GM21423 (cell line): ENCODE results near the gene AFAP1.
"Not testable (repeated sequence)": the region's sequence is repeated elsewhere in the genome, so short reads cannot be mapped to it uniquely, and the experiment has no call there.

ENCODE experiments used
- ATAC-seq: cut with Tn5 transposase; IDR thresholded peaks from one replicate; pipeline ENCODE4 v1.9.1; 2021; ENCODE audit warnings: mild to moderate bottlenecking, moderate library complexity; ENCODE audit not compliant: unreplicated experiment

The AFAP1 gene

DNA sequence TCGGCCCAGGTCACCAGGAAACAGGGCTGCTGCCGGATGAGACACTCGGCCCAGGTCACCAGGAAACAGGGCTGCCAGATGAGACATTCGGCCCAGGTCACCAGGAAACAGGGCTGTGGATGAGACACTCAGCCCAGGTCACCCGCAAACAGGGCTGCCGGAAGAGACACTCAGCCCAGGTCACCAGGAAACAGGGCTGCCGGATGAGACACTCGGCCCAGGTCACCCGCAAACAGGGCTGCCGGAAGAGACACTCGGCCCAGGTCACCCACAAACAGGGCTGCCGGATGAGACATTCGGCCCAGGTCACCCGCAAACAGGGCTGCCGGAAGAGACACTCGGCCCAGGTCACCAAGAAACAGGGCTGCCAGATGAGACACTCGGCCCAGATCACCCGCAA lies 21.5 kb downstream of the AFAP1 start:
- ATAC-seq: not testable (repeated sequence)

DNA sequence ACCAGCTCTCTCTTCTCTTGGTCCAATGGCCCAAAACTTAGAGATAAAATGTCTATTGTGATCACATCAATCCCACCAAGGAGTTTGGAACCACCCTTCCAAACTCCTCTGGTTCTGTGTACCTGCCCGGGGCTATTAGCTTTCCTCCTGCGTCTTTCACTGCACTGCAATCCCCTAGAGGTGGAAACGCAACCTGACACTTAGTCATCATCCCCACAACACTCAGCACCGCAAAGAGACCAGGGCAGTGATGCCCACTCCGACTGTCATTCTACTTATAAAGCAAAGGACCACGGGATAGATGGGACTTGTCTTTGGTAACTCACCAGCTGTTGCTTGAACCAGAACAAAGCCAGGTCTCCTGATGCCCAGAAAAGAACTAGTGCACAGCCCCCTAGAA lies 22.0 kb downstream of the AFAP1 start:
- no peak for ATAC-seq

DNA sequence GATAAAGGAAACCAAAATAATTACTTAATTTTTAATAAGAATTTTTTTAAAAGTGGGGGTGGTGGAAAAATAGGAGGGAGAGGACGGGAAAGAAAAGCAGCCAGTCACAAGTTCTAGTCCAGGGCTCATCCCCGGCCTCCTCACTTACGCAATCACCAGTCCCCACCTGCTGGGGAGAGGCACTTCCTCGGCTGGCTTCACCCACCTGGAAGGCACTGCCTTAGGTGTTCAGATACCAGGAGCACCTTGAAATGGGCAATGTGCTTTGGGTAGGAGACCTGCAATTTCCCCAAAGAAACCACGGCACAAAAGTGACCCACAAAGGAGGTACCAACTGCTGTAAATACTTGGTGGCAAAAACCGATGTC lies 23.8 kb downstream of the AFAP1 start:
- ATAC-seq: no peak

DNA sequence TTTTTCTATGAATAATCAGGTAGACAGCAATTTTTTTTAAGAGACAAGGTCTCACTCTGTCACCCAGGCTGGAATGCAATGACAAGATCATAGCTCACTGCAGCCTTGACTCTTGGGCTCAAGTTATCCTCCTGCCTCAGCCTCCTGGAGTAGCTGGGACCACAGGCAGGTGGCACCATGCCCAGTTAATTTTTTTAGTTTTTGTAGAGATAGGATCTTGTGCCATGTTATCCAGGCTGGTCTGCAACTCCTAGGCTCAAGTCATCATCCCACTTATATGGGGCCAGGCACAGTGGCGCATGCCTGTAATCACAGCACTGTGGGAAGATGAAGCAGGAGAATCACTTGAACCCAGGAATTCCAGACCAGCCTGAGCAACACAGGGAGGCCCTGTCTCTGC lies 26.8 kb downstream of the AFAP1 start:
- ATAC-seq: no peak

DNA sequence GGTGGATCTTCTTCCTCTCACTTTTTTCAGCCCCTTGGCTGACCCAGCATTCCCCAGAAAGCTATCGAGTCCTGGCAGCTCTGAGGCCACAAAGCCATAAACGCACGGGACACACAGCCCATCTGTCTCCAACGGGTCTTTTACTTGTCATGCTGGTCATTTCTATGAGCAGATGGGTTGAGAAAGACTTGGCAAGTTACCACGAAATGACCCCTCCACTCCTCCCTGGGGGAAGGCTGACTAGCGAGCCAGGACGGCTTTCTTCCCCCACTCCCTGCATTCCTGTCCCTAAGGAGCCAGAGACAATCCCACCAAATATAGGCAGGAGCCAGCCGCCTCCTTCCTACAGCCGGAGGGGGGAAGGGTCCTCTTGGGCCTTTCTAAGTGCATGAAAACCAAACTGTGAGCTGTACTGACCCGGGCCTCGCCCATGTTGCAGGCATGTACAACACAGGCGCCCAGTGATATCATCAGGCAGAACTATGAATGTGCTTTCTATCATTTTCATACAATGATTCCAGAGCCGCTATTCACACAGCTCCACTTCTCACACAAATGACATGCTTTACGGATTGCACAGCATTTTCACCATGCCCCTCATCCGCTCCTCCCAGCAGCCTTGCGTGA lies 28.6 kb downstream of the AFAP1 start:
- ATAC-seq: no peak

DNA sequence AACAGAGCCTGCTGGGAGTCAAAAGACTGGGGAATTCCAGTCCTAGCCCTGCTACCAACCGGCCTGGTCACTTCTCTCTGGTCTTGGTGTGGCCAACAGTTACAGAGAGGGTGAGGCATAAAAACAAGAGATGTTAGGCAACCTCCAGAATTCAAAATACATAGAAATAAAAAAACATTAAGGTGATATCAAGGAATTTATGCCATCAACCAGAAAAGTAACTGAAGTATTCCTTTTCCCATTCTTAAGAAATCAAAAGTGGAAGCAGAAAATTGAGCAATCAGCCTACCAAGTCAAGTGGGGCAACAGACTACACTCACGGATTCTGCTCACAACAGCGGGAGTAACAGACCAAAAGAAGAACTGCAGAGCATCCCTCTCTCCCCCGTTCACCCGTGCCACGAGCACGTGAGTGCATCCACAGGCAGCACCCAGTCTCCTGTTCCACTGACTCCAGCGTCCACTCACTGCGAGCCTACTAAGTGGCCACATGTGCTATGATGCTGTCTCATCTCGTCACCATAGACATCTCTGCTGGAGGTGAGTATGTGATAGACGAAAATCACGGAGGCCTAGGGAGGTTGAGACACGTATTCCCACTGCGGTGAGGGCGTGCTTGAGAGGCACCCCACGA lies 29.3 kb downstream of the AFAP1 start:
- no peak for ATAC-seq

DNA sequence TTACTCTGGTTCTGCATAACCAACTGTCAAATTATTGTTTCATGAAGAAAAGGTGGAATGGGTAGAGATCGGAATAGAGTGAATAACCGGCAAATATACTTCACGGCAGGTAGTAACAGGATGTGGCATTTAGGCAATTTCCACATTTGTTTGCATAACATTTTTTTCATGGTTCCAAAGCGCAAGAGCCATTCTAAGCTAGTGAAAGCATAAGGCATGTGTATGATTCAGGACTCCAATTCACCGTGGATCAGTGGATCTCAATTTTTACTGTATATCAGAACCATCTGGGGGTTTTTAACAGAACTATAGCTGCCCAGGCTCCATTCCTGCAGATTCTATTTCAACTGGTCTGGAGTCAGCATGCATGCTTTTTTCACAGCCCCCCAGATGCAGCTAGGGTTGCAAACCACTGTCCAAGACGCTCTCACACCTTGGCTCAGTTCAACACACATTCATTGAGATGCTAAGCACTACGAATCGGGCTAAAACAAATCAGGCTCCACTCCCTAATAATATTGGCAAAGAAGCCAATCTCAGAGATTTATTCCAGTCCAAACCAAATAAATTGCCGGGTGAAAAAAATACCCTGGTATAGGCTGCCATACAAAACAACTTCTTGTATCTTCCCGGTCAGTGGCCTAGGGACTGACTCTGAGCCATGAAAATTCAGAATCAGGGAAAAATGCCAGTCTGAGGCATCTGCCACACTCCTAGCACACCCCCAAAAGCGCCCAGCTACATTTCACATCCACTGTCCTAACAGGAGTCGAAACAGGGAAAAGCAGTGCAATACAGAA lies 30.0 kb downstream of the AFAP1 start:
- ATAC-seq: no peak

DNA sequence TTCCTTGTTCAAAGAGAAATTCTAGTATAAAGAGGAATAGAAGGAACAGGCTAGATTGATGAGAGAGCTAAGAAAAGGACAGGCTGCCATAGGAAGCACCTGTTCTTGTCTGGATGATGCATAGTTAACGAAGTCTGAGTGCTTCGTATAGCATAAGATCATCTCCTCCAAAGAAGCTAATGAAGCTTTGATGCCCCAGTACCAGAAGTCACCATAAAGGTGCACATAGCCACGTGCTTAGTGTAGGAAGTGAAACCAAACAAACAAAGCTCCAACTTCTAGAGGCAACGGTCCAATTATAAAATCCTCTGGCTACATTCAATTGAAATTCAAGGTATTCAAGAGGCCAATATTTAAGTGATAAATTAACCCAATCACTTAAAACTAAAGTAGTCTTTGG lies 31.0 kb downstream of the AFAP1 start:
- no peak for ATAC-seq

DNA sequence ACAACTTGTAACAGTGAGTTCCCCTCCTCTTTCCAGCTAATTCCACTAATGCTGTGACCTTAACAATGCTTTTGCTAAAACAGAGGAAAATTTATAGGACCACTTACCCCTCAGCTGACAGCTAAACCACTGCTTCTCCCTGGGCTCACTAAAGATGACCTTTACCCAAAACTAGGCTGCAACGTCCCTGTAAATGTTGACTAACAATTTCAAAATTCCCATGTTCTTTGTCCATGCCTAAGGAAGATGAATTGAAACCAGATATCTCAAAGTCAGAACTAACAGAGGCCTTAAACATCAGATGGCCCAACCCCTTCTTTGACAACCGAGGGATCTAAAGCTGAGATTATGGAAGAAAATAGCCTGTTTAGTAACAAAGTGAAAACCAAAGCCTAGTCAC lies 32.5 kb downstream of the AFAP1 start:
- ATAC-seq: no peak

DNA sequence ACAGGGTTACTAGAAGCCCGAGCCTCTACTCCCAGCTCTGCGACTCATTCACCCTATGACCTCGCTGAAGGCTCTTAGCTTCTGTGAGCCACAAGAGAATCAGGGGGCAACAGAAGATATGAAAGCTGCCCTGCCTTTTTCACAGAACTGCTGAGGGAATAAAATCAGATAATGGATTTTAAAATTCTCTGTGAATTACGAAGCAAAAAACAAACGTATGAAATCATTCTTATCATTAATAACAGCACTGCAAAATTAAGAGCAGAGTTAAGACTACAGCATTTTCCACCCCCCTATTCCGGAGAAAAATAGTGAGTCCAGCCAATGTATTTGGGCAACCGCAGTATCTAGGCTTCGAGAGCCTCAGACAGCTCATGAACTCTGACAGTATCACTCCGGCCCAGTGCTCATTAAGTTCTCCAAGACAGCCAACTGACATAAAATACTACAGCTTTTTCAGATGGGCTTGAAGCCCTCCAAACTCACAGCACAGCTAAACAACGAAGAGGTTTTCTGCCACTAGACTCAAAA lies 33.4 kb downstream of the AFAP1 start:
- ATAC-seq: no peak

DNA sequence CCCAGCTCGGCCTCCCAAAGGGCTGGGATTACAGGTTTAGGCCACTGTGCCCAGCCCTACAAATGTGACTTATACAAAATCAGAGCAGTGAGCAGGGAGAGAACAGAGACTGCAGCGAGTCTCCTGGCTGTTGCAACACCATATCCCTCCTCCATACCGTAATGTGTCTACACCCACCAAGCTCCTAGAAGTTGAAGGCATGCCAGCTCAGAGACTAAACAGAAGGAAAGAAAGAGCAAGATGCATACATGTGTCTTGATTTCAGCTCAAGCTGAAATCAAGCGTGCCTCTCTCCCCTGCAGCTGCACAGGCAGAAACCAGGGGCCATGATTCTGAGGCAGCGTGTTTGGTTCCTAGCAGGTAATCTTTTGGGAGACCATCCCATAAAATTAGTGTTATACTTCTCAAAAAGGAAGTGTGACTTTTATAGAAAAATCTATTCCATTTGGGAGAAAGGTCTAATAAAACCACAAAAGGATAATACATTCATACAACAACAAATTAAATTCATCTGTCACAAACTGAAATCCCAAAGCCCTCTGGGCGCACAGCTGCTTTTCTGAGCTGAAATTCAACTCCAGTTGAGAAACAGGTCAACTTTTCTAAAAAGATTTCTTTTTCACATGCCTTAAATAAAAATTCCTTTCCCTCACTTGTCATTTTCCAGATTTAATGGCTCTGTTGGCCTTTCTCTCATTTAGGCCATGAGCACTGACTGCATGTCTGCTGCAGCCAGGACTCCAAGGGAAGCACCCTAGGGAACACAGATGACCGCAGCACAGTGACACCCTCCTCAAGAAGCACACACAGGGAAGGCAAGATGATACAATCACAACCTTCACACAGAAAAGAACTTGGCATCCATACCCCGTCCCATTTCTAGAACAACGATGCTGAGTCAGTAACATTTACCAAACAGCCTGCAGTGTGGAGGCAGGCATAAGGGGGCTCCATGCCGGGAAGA lies 34.4 kb downstream of the AFAP1 start:
- no peak for ATAC-seq

DNA sequence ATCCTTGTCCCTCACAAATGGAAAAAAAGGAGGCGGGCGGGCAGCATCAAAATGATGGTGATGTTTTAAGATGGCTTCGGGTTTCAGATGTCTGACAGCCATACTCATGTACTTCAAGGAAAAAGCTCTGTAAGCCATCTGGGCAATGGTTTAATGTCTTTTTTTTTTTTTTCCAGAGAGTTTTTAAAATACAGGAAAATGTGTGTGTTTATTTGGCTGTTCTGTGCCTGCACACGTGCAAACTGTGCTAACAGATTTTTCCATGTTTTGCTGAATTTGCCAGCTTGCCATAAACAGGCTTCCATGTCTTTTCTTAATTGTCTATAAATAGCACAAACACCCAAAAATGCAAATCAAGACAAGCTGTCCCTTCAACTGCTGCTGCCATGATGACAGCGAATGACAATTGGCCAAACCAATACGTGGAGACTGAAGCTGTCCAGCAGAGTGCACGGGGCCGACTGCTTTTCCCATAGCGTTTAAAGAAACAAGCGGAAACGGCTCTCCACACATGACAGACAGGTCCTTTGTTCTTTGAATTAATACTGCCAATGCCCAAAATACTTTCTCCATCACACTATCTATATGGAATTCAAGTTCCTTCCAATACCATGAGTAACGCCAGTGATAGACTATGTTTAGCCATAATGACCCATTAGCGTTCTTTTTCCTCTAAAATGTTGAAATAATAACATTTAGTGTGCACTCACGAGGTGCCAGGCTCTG lies 35.7 kb downstream of the AFAP1 start:
- no peak for ATAC-seq

DNA sequence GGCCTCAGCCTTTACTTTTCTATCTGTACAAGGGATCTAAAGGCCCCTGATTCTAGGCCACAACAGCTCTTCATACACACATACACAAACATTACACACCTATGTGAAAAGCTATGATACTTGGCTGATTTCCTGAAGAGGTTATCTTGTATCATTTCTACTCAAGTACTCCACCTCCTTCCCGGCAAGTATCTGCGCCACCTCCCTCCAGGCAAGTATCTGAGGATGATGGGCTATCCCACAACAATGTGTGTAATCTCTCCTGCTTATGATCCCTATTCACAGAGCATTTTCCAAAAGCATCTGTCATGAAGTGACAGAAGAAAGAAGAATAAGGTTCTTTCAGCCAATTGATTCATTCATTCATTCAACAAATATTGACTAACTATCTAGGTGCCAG lies 36.8 kb downstream of the AFAP1 start:
- no peak for ATAC-seq

DNA sequence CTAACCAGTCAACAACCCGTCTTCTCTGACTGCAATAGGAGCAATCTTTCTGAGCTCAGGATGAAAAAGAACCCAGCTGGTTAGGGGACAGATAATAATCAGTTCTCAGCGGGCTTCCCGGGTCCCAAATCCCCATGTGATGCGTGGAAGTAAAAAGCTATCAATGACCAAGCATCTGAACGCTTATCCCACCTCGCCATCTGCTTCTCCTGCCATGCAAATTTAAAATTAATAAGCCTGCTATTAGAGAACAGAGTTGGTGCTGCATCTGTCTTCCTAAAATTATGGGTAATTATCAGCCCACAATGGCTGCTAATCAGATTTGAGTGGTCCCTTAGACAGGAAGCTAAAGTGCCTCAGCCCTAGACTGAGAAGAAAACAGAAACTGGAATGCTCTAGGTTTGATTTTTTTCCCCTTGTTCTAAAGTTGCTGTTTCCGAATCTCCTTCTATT lies 37.5 kb downstream of the AFAP1 start:
- ATAC-seq: no peak

DNA sequence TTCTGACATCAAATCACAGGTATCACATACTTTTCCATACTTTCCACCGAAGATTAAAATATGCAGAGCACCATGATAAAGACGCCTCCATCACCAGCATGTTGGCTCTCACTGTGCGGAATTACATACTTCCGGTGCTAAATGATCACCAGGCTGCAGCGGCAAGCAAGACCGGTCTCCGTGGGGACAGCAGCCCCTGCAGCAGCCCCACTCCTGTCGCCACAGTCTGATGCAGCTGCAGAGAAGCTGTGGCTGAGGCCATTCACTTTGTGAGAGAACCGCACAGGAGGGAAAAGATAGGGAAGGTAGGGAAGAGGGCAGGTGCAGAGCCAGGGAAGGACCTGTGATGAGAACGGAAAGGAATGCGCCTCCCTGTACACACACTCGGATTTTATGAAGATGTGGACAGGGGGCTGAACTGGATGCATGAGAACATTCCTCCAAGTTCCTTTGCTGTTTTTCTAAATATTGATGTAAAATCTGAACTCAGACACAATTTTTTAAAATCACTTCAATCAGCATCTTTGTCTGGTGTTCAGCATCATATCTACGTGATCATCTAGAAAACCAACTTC lies 38.3 kb downstream of the AFAP1 start:
- no peak for ATAC-seq

DNA sequence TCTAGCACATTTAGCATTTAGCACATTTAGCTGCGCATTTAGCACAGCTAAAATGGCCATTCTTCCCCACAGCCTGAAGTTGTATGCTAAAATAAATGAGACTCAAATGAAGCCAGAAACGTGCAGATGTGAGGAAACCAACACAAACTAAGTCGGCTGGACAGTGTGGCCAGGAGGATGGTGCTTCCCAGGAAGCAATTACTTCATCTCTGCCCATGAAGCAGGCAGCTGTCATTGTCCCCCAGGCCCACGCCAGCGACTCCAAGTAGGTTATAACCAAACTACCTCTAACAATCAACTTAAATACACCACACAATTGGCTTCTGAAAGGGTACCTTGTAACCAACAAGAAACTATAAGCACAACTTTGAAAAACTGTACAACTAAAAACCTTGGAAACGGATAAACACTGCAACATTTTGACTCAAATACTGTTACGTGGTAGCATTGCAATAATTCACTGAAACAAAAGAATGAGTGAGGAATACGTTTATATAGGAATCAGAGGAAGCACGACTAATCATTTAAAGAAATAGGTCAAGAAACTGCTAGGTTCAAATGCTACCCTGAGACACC lies 39.2 kb downstream of the AFAP1 start:
- no peak for ATAC-seq

DNA sequence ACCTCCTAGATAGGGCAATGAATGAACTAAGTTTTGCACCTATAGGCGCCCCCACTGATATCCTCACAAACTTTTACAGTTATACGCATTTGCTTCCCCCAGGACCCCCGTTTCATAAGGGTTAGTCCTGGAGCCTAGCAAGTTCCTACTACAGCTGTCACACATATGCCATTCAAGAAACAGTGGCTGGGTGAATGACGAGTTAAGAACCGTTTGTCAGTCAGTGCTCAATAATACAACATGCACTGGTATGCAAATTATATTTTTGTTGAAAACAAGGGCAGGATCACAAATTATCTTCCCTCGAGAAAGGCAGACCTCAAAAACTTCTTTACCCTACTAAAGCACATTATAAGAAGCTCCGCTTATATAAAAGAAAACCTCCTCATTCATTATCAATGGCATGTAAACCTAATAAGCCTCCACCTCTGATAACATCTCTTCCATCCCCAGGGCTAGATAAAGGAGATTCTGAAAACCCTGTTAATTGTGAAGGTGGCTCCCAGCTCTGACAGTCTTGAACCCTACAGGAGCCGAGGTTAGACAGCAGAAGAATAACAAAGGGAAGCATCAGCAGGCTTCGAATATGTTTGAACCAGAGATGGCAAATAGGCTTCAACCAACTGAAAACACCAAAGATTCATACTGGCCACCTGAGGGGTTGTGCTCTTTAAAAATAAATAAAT lies 40.3 kb downstream of the AFAP1 start:
- no peak for ATAC-seq

DNA sequence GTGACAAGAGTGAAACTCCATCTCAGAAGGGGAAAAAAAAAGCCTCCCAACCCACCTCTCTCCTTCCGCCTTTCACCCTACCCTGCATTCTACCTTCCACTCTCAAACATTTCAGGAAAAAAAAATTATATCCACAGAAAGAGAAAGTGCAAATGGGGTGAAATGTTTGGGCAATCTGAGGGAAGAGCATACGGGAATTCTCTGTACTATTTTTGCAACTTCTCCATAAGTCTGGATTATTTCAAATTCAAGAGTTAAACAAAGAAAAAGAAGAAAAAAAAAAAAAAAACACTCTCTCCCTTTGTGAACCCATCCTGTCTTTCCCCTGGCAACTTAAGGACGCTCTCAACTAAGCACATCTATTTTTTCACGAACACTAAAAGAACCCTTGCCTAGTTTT lies 41.3 kb downstream of the AFAP1 start:
- no peak for ATAC-seq

DNA sequence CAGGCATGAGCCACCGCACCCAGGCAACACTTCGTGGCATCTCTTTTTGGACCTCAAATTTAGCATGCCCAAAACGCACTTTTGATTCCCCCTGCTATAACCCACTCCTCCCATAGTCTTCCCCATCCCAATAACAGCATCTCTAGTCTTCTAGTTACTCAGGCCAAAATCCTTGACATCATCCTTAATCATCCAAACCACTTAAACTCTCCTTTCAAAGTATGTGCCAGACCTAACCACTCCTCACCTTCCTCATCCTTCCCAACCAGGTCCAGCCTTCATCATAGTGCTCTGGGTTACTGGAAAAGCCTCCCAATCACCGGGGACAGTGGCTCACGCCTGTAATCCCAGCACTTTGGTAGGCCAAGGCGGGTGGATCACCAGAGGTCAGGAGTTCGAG lies 41.9 kb downstream of the AFAP1 start:
- no peak for ATAC-seq
